Cardiac muscle cell (in vitro differentiated cells and primary cell): Measurements from ENCODE around the gene MYEOV. TPM values are rescaled to one million over a fixed set of nuclear protein-coding genes. Genes with fewer than 3 reads are reported as not detected.

Source experiments
- DNase-seq, 2 donors: peaks; one replicate each; pipeline versions ENCODE4 v3.0.0 to v3.0.0-alpha.2; 2010 to 2017; ENCODE audit warnings: low read depth in 1 of 2, low spot score in 1 of 2
- H3K27ac ChIP-seq: fragments of 200-600 bp; sonication (generic); 2 replicates; pipeline ENCODE4 v1.5.1; 2016
- H3K27me3 ChIP-seq: fragments of 200-600 bp; sonication (generic); 2 replicates; pipeline ENCODE4 v1.6.0; 2016; ENCODE audit warnings: control low read depth
- H3K36me3 ChIP-seq: fragments of 200-600 bp; sonication (generic); 2 replicates; pipeline ENCODE4 v1.5.1; 2016; ENCODE audit warnings: control low read depth
- H3K4me1 ChIP-seq: fragments of 200-600 bp; sonication (generic); 2 replicates; pipeline ENCODE4 v1.8.1; 2017; ENCODE audit warnings: low read depth, mild to moderate bottlenecking, mixed run types
- H3K4me3 ChIP-seq: fragments of 200-600 bp; sonication (generic); 2 replicates; pipeline ENCODE4 v1.5.1; 2016; ENCODE audit warnings: mild to moderate bottlenecking
- H3K9me3 ChIP-seq: fragments of 200-600 bp; sonication (generic); 2 replicates; pipeline ENCODE4 v1.5.1; 2017; ENCODE audit warnings: low read depth, mild to moderate bottlenecking, control low read depth
- CTCF ChIP-seq: IDR thresholded peaks from 2 replicates; pipeline ENCODE4 v1.5.1; 2012; ENCODE audit warnings: low read depth, mild to moderate bottlenecking, low read length
- polyA plus RNA-seq: library from polyadenylated mRNA; unstranded; fragments of >200 nt; fragmentation: Nextera tagmentation; extraction: Ambion mirVana; gene quantifications from 2 replicates; pipeline ENCODE4 v1.2.1, GENCODE V29; 2016
- total RNA-seq: library from RNA; depleted of rRNA; stranded (reverse); fragments of >200 nt; gene quantifications from 2 replicates; pipeline ENCODE4 v1.2.3, GENCODE V29; 2016

Gene MYEOV
- total and polyA plus RNA-seq, 2 experiments from 2014 or later, result 0.51 TPM; not detected in 1

DNA sequence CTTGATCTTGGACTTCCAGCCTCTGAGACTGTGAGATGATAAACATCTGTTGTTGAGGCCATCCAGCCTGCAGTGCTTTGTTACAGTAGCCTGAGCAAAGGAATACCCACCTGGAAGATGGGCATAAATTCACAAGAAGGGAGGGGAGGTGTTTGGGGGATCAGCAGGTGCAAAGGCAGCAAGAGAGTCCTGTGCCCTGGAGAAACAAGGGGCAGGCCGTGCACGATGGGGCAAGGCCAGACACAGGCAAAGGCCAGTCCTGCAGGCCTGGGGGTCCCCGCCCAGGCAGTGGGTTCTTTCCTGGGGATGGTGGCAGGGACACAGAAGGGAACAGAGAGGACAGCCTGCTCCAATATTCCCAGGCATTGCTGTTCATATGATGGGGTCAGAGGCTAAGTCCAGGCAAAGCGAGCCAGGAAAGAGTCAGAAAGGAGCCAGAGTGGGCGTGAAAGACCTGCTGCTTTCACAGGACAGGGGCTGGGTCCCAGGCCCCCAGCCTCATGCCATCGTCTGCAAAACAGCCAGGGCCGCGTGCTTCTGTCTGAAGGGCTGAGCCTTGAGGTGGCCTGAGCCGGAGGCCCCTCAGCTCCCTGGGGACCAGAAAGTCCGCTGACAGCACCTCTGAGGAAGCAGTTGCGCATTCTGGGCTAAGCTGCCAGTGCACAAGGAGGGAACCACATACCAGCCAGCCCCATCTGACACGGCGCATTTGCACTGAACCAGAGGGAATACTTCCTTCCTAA, 48.8 kb downstream of the MYEOV start:
- no peak overlapping the region for H3K4me3 ChIP-seq
- no peaks in the 10 kb centered on the region for H3K9me3 ChIP-seq
- H3K4me1 ChIP-seq, result no peaks in the 10 kb centered on the region
- H3K27me3 ChIP-seq, result no peaks in the 10 kb centered on the region
- H3K36me3 ChIP-seq, result no peaks in the 10 kb centered on the region
- H3K27ac ChIP-seq, result no peak overlapping the region
- DNase-seq, result no peak
- TF ChIP-seq CTCF, result no peak

GRCh38 chr11:69343401-69344321, 49.7 kb downstream of the MYEOV start:
- H3K9me3 ChIP-seq, result no peaks in the 10 kb centered on the region
- DNase-seq, result no peak
- TF ChIP-seq CTCF, result no peak

GRCh38 chr11:69344570-69345145, 50.7 kb downstream of the MYEOV start:
- Histone ChIP-seq H3K27ac (no peak overlapping the region), H3K4me3 (no peak overlapping the region), H3K4me1 (no peaks in the 10 kb centered on the region), H3K36me3 (no peaks in the 10 kb centered on the region), H3K9me3 (no peaks in the 10 kb centered on the region), H3K27me3 (no peaks in the 10 kb centered on the region)
- no peak for DNase-seq
- TF ChIP-seq CTCF, result no peak

More at GRCh38 chr11:69343401-69344321, 49.7 kb downstream of the MYEOV start:
- Histone ChIP-seq H3K4me3 (no peak overlapping the region), H3K36me3 (no peaks in the 10 kb centered on the region), H3K27ac (no peak overlapping the region), H3K4me1 (no peaks in the 10 kb centered on the region), H3K27me3 (no peaks in the 10 kb centered on the region)

Other genes with a start within 250 kb of the MYEOV start
- 25.5 and 39.4 TPM in 2 replicates for gene TPCN2, start 245.2 kb upstream of the MYEOV start, total RNA-seq
- 42.2 and 50.1 TPM in 2 replicates for gene TPCN2, start 245.2 kb upstream of the MYEOV start, polyA plus RNA-seq
- 1.1 and 5.5 TPM in 2 replicates for gene SMIM38, start 138.2 kb upstream of the MYEOV start, total RNA-seq
- 0.62 and 2.3 TPM in 2 replicates for gene SMIM38, start 138.2 kb upstream of the MYEOV start, polyA plus RNA-seq
- 0.88 and 1.6 TPM in 2 replicates for gene LINC01488, start 187.5 kb downstream of the MYEOV start, total RNA-seq
- 1.1 and 1.5 TPM in 2 replicates for gene LINC01488, start 187.5 kb downstream of the MYEOV start, polyA plus RNA-seq